Pancreas (tissue), 10 donors: ENCODE results near the gene VAMP8. TPM values are rescaled to one million over a fixed set of nuclear protein-coding genes. Genes with fewer than 3 reads are reported as not detected.

Experiments
- ATAC-seq, 4 donors: fragments of 200-7000 bp; cut with Tn5 transposase; one replicate each; pipeline versions ENCODE4 v1.8.0 to v1.9.1; 2020; ENCODE audit warnings: mild to moderate bottlenecking in 4 of 4, moderate library complexity in 4 of 4
- DNase-seq, 6 donors: peaks; one replicate each; pipeline ENCODE4 v3.0.0-alpha.2; 2020
- FAIRE-seq: peaks from 2 replicates; lab custom pipeline; 2012; peaks lifted over from hg19 to GRCh38; lab: Jason Lieb, UNC
- H3K27ac ChIP-seq, 4 donors: fragments of 200-600 bp; sonication (generic); 1 replicate in 3 of 4; 2 replicates in 1 of 4; pipeline versions ENCODE4 v1.5.0 to v1.8.0; 2020
- H3K27me3 ChIP-seq, 4 donors: fragments of 200-600 bp; one replicate each; pipeline ENCODE4 v1.8.0; 2021
- H3K36me3 ChIP-seq, 3 donors: fragments of 200-600 bp; sonication (generic) in 1 of 3; one replicate each; pipeline versions ENCODE4 v1.5.0 to v1.8.0; 2020 to 2021
- H3K4me1 ChIP-seq, 3 donors: fragments of 200-600 bp; one replicate each; pipeline ENCODE4 v1.8.0; 2021
- H3K4me3 ChIP-seq, 4 donors: fragments of 200-600 bp; sonication (generic) in 2 of 4; one replicate each; pipeline versions ENCODE4 v1.5.0 to v1.8.0; 2020 to 2021
- H3K9me3 ChIP-seq, 4 donors: fragments of 200-600 bp; one replicate each; pipeline ENCODE4 v1.8.0; 2021
- CTCF ChIP-seq, 4 donors: fragments of 200-600 bp; sonication (generic) in 3 of 4; IDR thresholded peaks; one replicate each; pipeline versions ENCODE4 v1.5.0 to v1.8.0; 2021; ENCODE audit warnings: antibody characterized with exemption in 4 of 4
- WGBS, 2 donors: extraction: QIAGEN DNeasy Blood & Tissue Kit; methylation state at CpG; one replicate each; pipeline ENCODE4 v1.1.7; 2013; 5-methylcytosine and 5-hydroxymethylcytosine counted together
- intact Hi-C, 3 donors: fragments of 100-400 bp; cut with DNase I; formaldehyde crosslinking; loops; one replicate each; pipeline versions ENCODE4 v1.11.1 to v1.14.2; 2022
- polyA plus RNA-seq, 2 donors: library from polyadenylated mRNA; stranded (reverse); fragments of 200-250 nt; gene quantifications; one replicate each; pipeline ENCODE4 v1.2.3, GENCODE V29; 2013
- total RNA-seq, 6 donors: library from RNA; stranded (reverse); fragmentation: NEBNext Ultra II Directional in 4 of 6; extraction: Animal tissue kit (Norgen Biotek cat#: 25700) in 4 of 6; gene quantifications; one replicate each; pipeline versions ENCODE4 v1.2.1 to v1.2.4, GENCODE V29; 2021 to 2023
- donor health status: healthy with polysubstance abuse.
- donor health status: DM: no; HTN: no; CAD: no; lungs with moderate emphysema.
- donor health status: DM: no; HTN: no; CAD: no.
- donor health status: control.
- donor health status: control.
- donor health status: Bipolar disorder and iron deficiency.
- donor health status: DM: yes; HTN: yes; CAD: no.
- donor health status: DM: no; HTN: no; CAD: no.
- donor health status: DM: no; HTN: no; CAD: no.
- donor health status: DM: yes; HTN: yes; CAD: no.

Gene VAMP8
- total and polyA plus RNA-seq, 8 donors = 57.7 to 150 (median 76.6) TPM

- Histone ChIP-seq H3K9me3 (no peaks in the 10 kb centered on the region), H3K36me3 (peaks cover 0 to 4% (median 0%) of the 10 kb centered on the region in 3 donors), H3K4me3 (no peak overlapping the region), H3K27ac (peak overlapping the region in 1 of 4 donors; percentile 91), H3K27me3 (no peaks in the 10 kb centered on the region), H3K4me1 (peaks cover 17 to 27% (median 20%) of the 10 kb centered on the region in 3 donors)
- no peak for TF ChIP-seq CTCF (IDR thresholded peaks at IDR 0.05)
- FAIRE-seq = no peak
- 87 to 89% methylated on average over 3 of the region's 3 CpGs for WGBS, 2 donors
- DNase-seq = no peak
- intact Hi-C loops = no loop called here
- ATAC-seq = no peak
Observed at GRCh38 chr2:85580206-85580605, 2.8 kb downstream of the VAMP8 start.

- Histone ChIP-seq H3K9me3 (no peaks in the 10 kb centered on the region), H3K27ac (no peak overlapping the region), H3K36me3 (peaks cover 0 to 4% (median 0%) of the 10 kb centered on the region in 3 donors), H3K4me3 (no peak overlapping the region), H3K27me3 (no peaks in the 10 kb centered on the region), H3K4me1 (peaks cover 20 to 39% (median 28%) of the 10 kb centered on the region in 3 donors)
- intact Hi-C loops = no loop called here
- no peak for TF ChIP-seq CTCF (IDR thresholded peaks at IDR 0.05)
- no peak for ATAC-seq
- WGBS, 2 donors = 71 to 81% methylated on average over 1 of the region's 1 CpG
- no peak for DNase-seq
- FAIRE-seq = no peak
Observed at GRCh38 chr2:85582492-85582891, 5.1 kb downstream of the VAMP8 start.

DNA sequence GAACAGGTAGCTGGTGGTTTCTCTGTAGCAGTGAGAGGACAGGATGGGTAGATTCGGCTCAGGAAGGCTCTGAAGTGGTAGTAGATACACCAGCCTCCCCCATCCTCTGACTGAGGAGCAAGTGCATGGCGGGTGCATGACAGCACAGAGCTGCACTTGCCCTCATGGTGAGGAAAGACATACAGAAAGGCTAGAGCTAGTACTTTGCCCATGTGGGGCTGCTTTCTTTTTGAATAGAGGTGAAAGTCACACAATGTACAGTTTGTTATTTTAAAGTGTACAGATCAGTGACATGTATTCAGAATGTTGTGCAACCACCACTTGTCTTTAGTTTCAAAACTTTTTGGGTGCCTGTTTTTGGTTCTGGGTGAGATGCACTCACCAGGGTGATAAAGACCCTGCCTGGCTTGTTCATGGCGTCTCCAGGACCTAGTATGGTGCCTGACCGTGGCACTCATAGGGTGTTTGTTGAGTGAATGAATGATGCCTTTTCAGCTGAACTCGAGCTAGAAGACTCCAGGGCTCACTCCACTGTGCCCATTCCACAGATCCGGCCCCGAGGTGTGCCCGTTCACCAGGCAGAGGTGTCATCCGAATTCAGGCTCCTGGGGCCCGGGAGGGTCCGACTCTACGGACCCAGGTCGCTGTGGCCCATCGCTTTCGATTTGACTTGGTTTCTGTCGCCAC, 6.4 kb downstream of the VAMP8 start:
- H3K36me3 ChIP-seq = peaks cover 0 to 4% (median 0%) of the 10 kb centered on the region in 3 donors
- no peak for ATAC-seq
- no peaks in the 10 kb centered on the region for H3K27me3 ChIP-seq
- peak overlapping the region; percentile 7 to 52 (median 24) for H3K4me3 ChIP-seq
- intact Hi-C loops = no loop called here
- DNase-seq = no peak
- TF ChIP-seq CTCF (IDR thresholded peaks at IDR 0.05) = no peak
- H3K4me1 ChIP-seq = peaks cover 19 to 39% (median 28%) of the 10 kb centered on the region in 3 donors
- H3K9me3 ChIP-seq = no peaks in the 10 kb centered on the region
- FAIRE-seq = no peak
- WGBS, 2 donors = 56 to 69% methylated on average over 16 of the region's 16 CpGs
- peak overlapping the region in 2 of 4 donors; percentile 84 to 86 for H3K27ac ChIP-seq

DNA sequence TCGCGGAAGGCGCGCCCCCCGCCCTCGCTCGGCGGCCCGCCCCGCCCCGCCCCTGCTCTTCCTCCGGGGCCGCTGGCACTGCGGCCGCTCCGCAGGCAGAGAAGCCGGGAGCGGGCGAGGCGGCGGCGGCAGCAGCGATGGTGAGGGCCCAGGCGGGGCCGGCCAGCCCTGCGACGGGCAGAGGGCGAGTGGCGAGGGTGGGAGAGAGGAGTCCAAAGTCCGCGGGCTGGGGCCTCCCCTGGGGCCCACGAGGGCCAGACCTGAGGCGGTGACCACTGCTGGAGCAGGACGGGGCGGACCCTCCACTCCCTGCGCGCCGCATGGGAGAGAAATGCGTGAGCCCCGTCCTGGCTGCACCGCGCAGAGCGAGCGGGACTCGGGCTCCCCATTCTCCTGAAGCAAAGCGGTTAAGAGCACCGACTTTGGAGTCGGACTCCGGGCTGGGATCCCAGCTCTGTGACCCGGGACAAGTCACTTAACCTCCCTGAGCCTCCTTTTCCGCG, 7.0 kb downstream of the VAMP8 start, which contains the start of gene VAMP5:
Gene VAMP5 (plus strand): TSS at position 78 of the 503 bp plus-strand sequence. CDS start 60 bp downstream, at position 138.
- FAIRE-seq (no peak), ATAC-seq (peak; percentile 17 to 53 (median 47)), DNase-seq (peak in 4 of 6 donors; percentile 42 to 80 (median 60))
- Histone ChIP-seq H3K4me3 (peak within 1 kb of the TSS; percentile 7 to 52 (median 24)), H3K27ac (peak within 1 kb of the TSS; percentile 70 to 86 (median 80)), H3K27me3 (no peaks in the 10 kb centered on the region), H3K4me1 (peaks cover 13 to 37% (median 26%) of the 10 kb centered on the region in 3 donors), H3K36me3 (peaks cover 0 to 4% (median 0%) of the 10 kb centered on the region in 3 donors), H3K9me3 (no peaks in the 10 kb centered on the region)
- intact Hi-C loops = no loop called here
- no peak for TF ChIP-seq CTCF (IDR thresholded peaks at IDR 0.05)
- WGBS, 2 donors = 28 to 30% methylated on average over 47 to 52 of the region's 52 CpGs
